GM10248 (cell line): Measurements from ENCODE around the gene DGKK.

ENCODE experiments used
- CTCF ChIA-PET: fragments of 300-600 bp; sonication (Branson Sonifier 250); formaldehyde crosslinking; extraction: SDS; loops from one replicate; lab custom pipeline; 2021; ENCODE audit warnings: antibody characterized with exemption; lab: Yijun Ruan, JAX
- POLR2A ChIA-PET: fragments of 350-650 bp; sonication (Branson Sonifier 250); formaldehyde crosslinking; extraction: SDS; loops from one replicate; lab custom pipeline; 2020; ENCODE audit warnings: antibody characterized with exemption; lab: Yijun Ruan, JAX
- DNase-seq: peaks from one replicate; pipeline ENCODE4 v3.0.0; 2012; ENCODE audit errors: extremely low spot score
- CTCF ChIP-seq: IDR thresholded peaks from 2 replicates; pipeline ENCODE4 v1.5.1; 2012; ENCODE audit warnings: mild to moderate bottlenecking, low read depth; ENCODE audit errors: extremely low read depth, missing control alignments, control extremely low read depth

DGKK gene

GRCh38 chrX:50470103-50471031 is at the start of gene DGKK:
Gene DGKK, minus strand, starts transcription at chrX:50470825. Its CDS starts 147 bp downstream, at chrX:50470678.
- ChIA-PET CTCF (no interaction called here), POLR2A (no interaction called here)
- no peak for TF ChIP-seq CTCF
- DNase-seq = peak; percentile 2

GRCh38 chrX:50514811-50515210 is 44.2 kb upstream of the DGKK start:
- ChIA-PET CTCF (no interaction called here), POLR2A (no interaction called here)
- no peak for DNase-seq
- no peak for TF ChIP-seq CTCF

GRCh38 chrX:50497114-50497513 is 26.5 kb upstream of the DGKK start:
- ChIA-PET CTCF (no interaction called here), POLR2A (no interaction called here)
- TF ChIP-seq CTCF = no peak
- no peak for DNase-seq

GRCh38 chrX:50495616-50496015 is 25.0 kb upstream of the DGKK start:
- CTCF ChIA-PET = interaction anchor here (1.4 kb wide), 1 partner anchor 12 kb away, joined by 3 read pairs; no protein-coding TSS in a partner anchor
- POLR2A ChIA-PET = no interaction called here

GRCh38 chrX:50492720-50493119 is 22.1 kb upstream of the DGKK start:
- CTCF ChIA-PET = no interaction called here
- POLR2A ChIA-PET = no interaction called here

More at GRCh38 chrX:50495616-50496015, 25.0 kb upstream of the DGKK start:
- TF ChIP-seq CTCF = no peak
- no peak for DNase-seq

GRCh38 chrX:50484662-50485061 is 14.0 kb upstream of the DGKK start:
- TF ChIP-seq CTCF = no peak
- no peak for DNase-seq
- CTCF ChIA-PET = no interaction called here
- POLR2A ChIA-PET = no interaction called here

More at GRCh38 chrX:50492720-50493119, 22.1 kb upstream of the DGKK start:
- no peak for TF ChIP-seq CTCF
- DNase-seq = no peak
